CD8-positive, alpha-beta memory T cell (primary cell): Measurements from ENCODE around the gene SAMD11. TPM values are rescaled to one million over a fixed set of nuclear protein-coding genes. Genes with fewer than 3 reads are reported as not detected.
"Not testable (repeated sequence)": the region's sequence is repeated elsewhere in the genome, so short reads cannot be mapped to it uniquely, and the experiment has no call there.

Source experiments
- CTCF ChIA-PET: fragments of 350-600 bp; sonication (Branson Sonifier 250); formaldehyde crosslinking; loops from one replicate; lab custom pipeline; 2021; ENCODE audit warnings: antibody characterized with exemption; lab: Charles Lee
- POLR2A ChIA-PET: fragments of 350-600 bp; sonication (Branson Sonifier 250); formaldehyde crosslinking; loops from one replicate; lab custom pipeline; 2021; ENCODE audit warnings: antibody characterized with exemption; lab: Charles Lee
- DNase-seq, 5 donors: peaks; one replicate each; pipeline versions ENCODE4 v3.0.0 to v3.0.0-alpha.2; 2020 to 2022; ENCODE audit warnings: mixed read lengths in 1 of 5
- H3K27ac ChIP-seq: one replicate; pipeline ENCODE4 v1.7.0; 2013; ENCODE audit warnings: low read depth, mild to moderate bottlenecking, low read length, moderate library complexity
- H3K27me3 ChIP-seq: 2 replicates; pipeline ENCODE4 v1.7.0; 2013; ENCODE audit warnings: low read length, mild to moderate bottlenecking; ENCODE audit not compliant: insufficient read depth, poor library complexity, severe bottlenecking
- H3K36me3 ChIP-seq: 2 replicates; pipeline ENCODE4 v1.7.0; 2013; ENCODE audit warnings: mild to moderate bottlenecking, low read length, moderate library complexity; ENCODE audit not compliant: insufficient read depth
- H3K4me1 ChIP-seq: 2 replicates; pipeline ENCODE4 v1.7.0; 2013; ENCODE audit warnings: mild to moderate bottlenecking, low read length, moderate library complexity; ENCODE audit not compliant: insufficient read depth
- H3K4me3 ChIP-seq: 2 replicates; pipeline ENCODE4 v1.7.0; 2013; ENCODE audit warnings: mild to moderate bottlenecking, low read length
- H3K9me3 ChIP-seq: 2 replicates; pipeline ENCODE4 v1.7.0; 2013; ENCODE audit warnings: mild to moderate bottlenecking, low read length
- H3K27ac Mint-ChIP-seq, 8 donors: one replicate each; pipeline ENCODE4 v1.8.0; 2020 to 2021; ENCODE audit warnings: mixed read lengths in 8 of 8, mild to moderate bottlenecking in 6 of 8, inconsistent platforms in 3 of 8, moderate library complexity in 3 of 8
- H3K27me3 Mint-ChIP-seq, 2 donors: one replicate each; pipeline ENCODE4 v1.8.0; 2020 to 2021; ENCODE audit warnings: mixed read lengths in 2 of 2, mild to moderate bottlenecking in 1 of 2, moderate library complexity in 1 of 2
- H3K36me3 Mint-ChIP-seq, 3 donors: one replicate each; pipeline ENCODE4 v1.8.0; 2020 to 2021; ENCODE audit warnings: mixed read lengths in 3 of 3, inconsistent platforms in 1 of 3, mild to moderate bottlenecking in 1 of 3
- H3K4me1 Mint-ChIP-seq, 3 donors: one replicate each; pipeline ENCODE4 v1.8.0; 2020 to 2021; ENCODE audit warnings: mixed read lengths in 3 of 3, inconsistent platforms in 1 of 3, mild to moderate bottlenecking in 1 of 3
- H3K4me3 Mint-ChIP-seq, 7 donors: one replicate each; pipeline ENCODE4 v1.8.0; 2020 to 2021; ENCODE audit warnings: mixed read lengths in 7 of 7, mild to moderate bottlenecking in 6 of 7, moderate library complexity in 4 of 7, inconsistent platforms in 2 of 7
- H3K9me3 Mint-ChIP-seq, 5 donors: one replicate each; pipeline ENCODE4 v1.8.0; 2020 to 2022; ENCODE audit warnings: mixed read lengths in 5 of 5, mild to moderate bottlenecking in 3 of 5, moderate library complexity in 2 of 5, inconsistent platforms in 1 of 5
- polyA plus RNA-seq: library from polyadenylated mRNA; unstranded; fragments of 300-500 nt; fragmentation: Illumina TruSeq; gene quantifications from one replicate; pipeline ENCODE4 v1.2.3, GENCODE V29; 2021
- total RNA-seq, 2 experiments: library from RNA; stranded (reverse); gene quantifications; one replicate each; pipeline ENCODE4 v1.2.3, GENCODE V29; 2021

Gene SAMD11
- total and polyA plus RNA-seq, 3 experiments from 2014 or later: 0.20 TPM; not detected in 2

- ChIA-PET CTCF (interaction anchor here (1.3 to 2.3 kb wide), 3 partner anchors 8 to 69 kb away, joined by 3 to 13 read pairs (median 5); partner anchors contain the start of gene PLEKHN1), POLR2A (no interaction called here)
- Mint-ChIP-seq H3K27ac (no peak overlapping the region), H3K27me3 (peaks cover 7 to 21% of the 10 kb centered on the region in 2 donors), H3K9me3 (no peaks in the 10 kb centered on the region), H3K36me3 (no peaks in the 10 kb centered on the region), H3K4me3 (no peak overlapping the region), H3K4me1 (peaks cover 0 to 10% (median 6%) of the 10 kb centered on the region in 3 donors)
- no peaks in the 10 kb centered on the region for H3K36me3 ChIP-seq
- H3K27ac ChIP-seq: no peak overlapping the region
- no peak overlapping the region for H3K4me3 ChIP-seq
- no peaks in the 10 kb centered on the region for H3K9me3 ChIP-seq
- H3K27me3 ChIP-seq: peaks cover 6% of the 10 kb centered on the region
- peaks cover 4% of the 10 kb centered on the region for H3K4me1 ChIP-seq
- DNase-seq: no peak
These were observed 51.1 kb downstream of the SAMD11 start for GRCh38 chr1:974687-975328.

- no peaks in the 10 kb centered on the region for H3K36me3 Mint-ChIP-seq
- POLR2A ChIA-PET: no interaction called here
- peaks cover 0 to 10% (median 6%) of the 10 kb centered on the region in 3 donors for H3K4me1 Mint-ChIP-seq
- CTCF ChIA-PET: interaction anchor here (1.2 to 2.3 kb wide), 4 partner anchors 8 to 70 kb away, joined by 3 to 13 read pairs (median 4); partner anchors contain the start of gene PLEKHN1
- H3K4me1 ChIP-seq: peaks cover 4% of the 10 kb centered on the region
- no peak overlapping the region for H3K4me3 ChIP-seq
- DNase-seq: peak in 1 of 5 donors; percentile 41
- peaks cover 6% of the 10 kb centered on the region for H3K27me3 ChIP-seq
- H3K4me3 Mint-ChIP-seq: peak overlapping the region in 2 of 7 donors; percentile 37 to 60
- no peaks in the 10 kb centered on the region for H3K9me3 Mint-ChIP-seq
- H3K27me3 Mint-ChIP-seq: peaks cover 7 to 21% of the 10 kb centered on the region in 2 donors
- peak overlapping the region in 2 of 8 donors; percentile 22 to 87 for H3K27ac Mint-ChIP-seq
- no peaks in the 10 kb centered on the region for H3K9me3 ChIP-seq
- H3K27ac ChIP-seq: no peak overlapping the region
- H3K36me3 ChIP-seq: no peaks in the 10 kb centered on the region
These were observed 51.6 kb downstream of the SAMD11 start for GRCh38 chr1:975365-975764.

GRCh38 chr1:975896-976683 lies 52.4 kb downstream of the SAMD11 start:
- Histone ChIP-seq H3K9me3 (no peaks in the 10 kb centered on the region), H3K27ac (no peak overlapping the region), H3K36me3 (no peaks in the 10 kb centered on the region), H3K4me3 (peak overlapping the region; percentile 43), H3K4me1 (peaks cover 4% of the 10 kb centered on the region), H3K27me3 (peaks cover 6% of the 10 kb centered on the region)
- Mint-ChIP-seq H3K4me3 (peak overlapping the region in 4 of 7 donors; percentile 6 to 60 (median 48)), H3K36me3 (no peaks in the 10 kb centered on the region), H3K27me3 (peaks cover 7 to 22% of the 10 kb centered on the region in 2 donors), H3K9me3 (no peaks in the 10 kb centered on the region), H3K27ac (peak overlapping the region in 2 of 8 donors; percentile 22 to 87), H3K4me1 (peaks cover 0 to 10% (median 6%) of the 10 kb centered on the region in 3 donors)
- peak in 4 of 5 donors; percentile 46 to 62 (median 52) for DNase-seq
- ChIA-PET CTCF (interaction anchor here (0.7 to 2.3 kb wide), 6 partner anchors 9 to 78 kb away, joined by 3 to 13 read pairs (median 3); partner anchors contain the start of gene PLEKHN1), POLR2A (no interaction called here)

GRCh38 chr1:976791-977190 lies 53.1 kb downstream of the SAMD11 start:
- H3K9me3 Mint-ChIP-seq, H3K4me3 ChIP-seq, H3K27ac Mint-ChIP-seq, H3K27me3 ChIP-seq, H3K36me3 Mint-ChIP-seq, H3K4me1 Mint-ChIP-seq, DNase-seq, H3K4me3 Mint-ChIP-seq, H3K36me3 ChIP-seq, H3K9me3 ChIP-seq, H3K27ac ChIP-seq, H3K4me1 ChIP-seq, POLR2A ChIA-PET: not testable (repeated sequence)
- peaks cover 7 to 25% of the 10 kb centered on the region in 2 donors for H3K27me3 Mint-ChIP-seq
- CTCF ChIA-PET: interaction anchor here (0.7 to 2.3 kb wide), 5 partner anchors 10 to 79 kb away, joined by 3 to 13 read pairs (median 3); partner anchors contain the start of gene PLEKHN1

GRCh38 chr1:978069-978834 lies 54.5 kb downstream of the SAMD11 start:
- CTCF ChIA-PET: no interaction called here
- POLR2A ChIA-PET: no interaction called here
- peak overlapping the region in 1 of 8 donors; percentile 22 for H3K27ac Mint-ChIP-seq
- H3K27me3 Mint-ChIP-seq: peaks cover 9 to 33% of the 10 kb centered on the region in 2 donors
- H3K27me3 ChIP-seq: no peaks in the 10 kb centered on the region
- no peak overlapping the region for H3K27ac ChIP-seq
- peaks cover 0 to 10% (median 6%) of the 10 kb centered on the region in 3 donors for H3K4me1 Mint-ChIP-seq
- H3K4me1 ChIP-seq: peaks cover 4% of the 10 kb centered on the region
- H3K9me3 Mint-ChIP-seq: no peaks in the 10 kb centered on the region
- H3K4me3 ChIP-seq: no peak overlapping the region
- H3K36me3 ChIP-seq: no peaks in the 10 kb centered on the region
- peak overlapping the region in 2 of 7 donors; percentile 46 to 52 for H3K4me3 Mint-ChIP-seq
- no peaks in the 10 kb centered on the region for H3K9me3 ChIP-seq
- no peaks in the 10 kb centered on the region for H3K36me3 Mint-ChIP-seq
- peak in 1 of 5 donors; percentile 45 for DNase-seq

- no peak overlapping the region for H3K4me3 ChIP-seq
- DNase-seq: peak in 1 of 5 donors; percentile 43
- H3K9me3 ChIP-seq: no peaks in the 10 kb centered on the region
- no peak overlapping the region for H3K27ac ChIP-seq
- CTCF ChIA-PET: no interaction called here
- H3K27me3 ChIP-seq: peaks cover 3% of the 10 kb centered on the region
- Mint-ChIP-seq H3K4me1 (peaks cover 0 to 10% (median 6%) of the 10 kb centered on the region in 3 donors), H3K36me3 (no peaks in the 10 kb centered on the region), H3K27ac (no peak overlapping the region), H3K4me3 (no peak overlapping the region), H3K9me3 (no peaks in the 10 kb centered on the region), H3K27me3 (peaks cover 16 to 37% of the 10 kb centered on the region in 2 donors)
- no peaks in the 10 kb centered on the region for H3K36me3 ChIP-seq
- H3K4me1 ChIP-seq: peaks cover 4% of the 10 kb centered on the region
- POLR2A ChIA-PET: no interaction called here
These were observed 55.4 kb downstream of the SAMD11 start for GRCh38 chr1:978835-979743.

GRCh38 chr1:979744-980072 lies 56.0 kb downstream of the SAMD11 start:
- Mint-ChIP-seq H3K36me3 (no peaks in the 10 kb centered on the region), H3K27ac (no peak overlapping the region), H3K9me3 (no peaks in the 10 kb centered on the region), H3K4me1 (peaks cover 0 to 10% (median 6%) of the 10 kb centered on the region in 3 donors), H3K27me3 (peaks cover 16 to 36% of the 10 kb centered on the region in 2 donors), H3K4me3 (no peak overlapping the region)
- Histone ChIP-seq H3K27me3 (peaks cover 3% of the 10 kb centered on the region), H3K4me1 (peaks cover 4% of the 10 kb centered on the region), H3K36me3 (no peaks in the 10 kb centered on the region), H3K27ac (no peak overlapping the region), H3K9me3 (no peaks in the 10 kb centered on the region), H3K4me3 (no peak overlapping the region)
- ChIA-PET POLR2A (no interaction called here), CTCF (interaction anchor here (1.5 to 6.8 kb wide), 2 partner anchors 75 to 85 kb away, joined by 3 to 63 read pairs; no protein-coding TSS in a partner anchor)
- no peak for DNase-seq
